Measurements from ENCODE around the gene CC2D1A.

CC2D1A gene

DNA sequence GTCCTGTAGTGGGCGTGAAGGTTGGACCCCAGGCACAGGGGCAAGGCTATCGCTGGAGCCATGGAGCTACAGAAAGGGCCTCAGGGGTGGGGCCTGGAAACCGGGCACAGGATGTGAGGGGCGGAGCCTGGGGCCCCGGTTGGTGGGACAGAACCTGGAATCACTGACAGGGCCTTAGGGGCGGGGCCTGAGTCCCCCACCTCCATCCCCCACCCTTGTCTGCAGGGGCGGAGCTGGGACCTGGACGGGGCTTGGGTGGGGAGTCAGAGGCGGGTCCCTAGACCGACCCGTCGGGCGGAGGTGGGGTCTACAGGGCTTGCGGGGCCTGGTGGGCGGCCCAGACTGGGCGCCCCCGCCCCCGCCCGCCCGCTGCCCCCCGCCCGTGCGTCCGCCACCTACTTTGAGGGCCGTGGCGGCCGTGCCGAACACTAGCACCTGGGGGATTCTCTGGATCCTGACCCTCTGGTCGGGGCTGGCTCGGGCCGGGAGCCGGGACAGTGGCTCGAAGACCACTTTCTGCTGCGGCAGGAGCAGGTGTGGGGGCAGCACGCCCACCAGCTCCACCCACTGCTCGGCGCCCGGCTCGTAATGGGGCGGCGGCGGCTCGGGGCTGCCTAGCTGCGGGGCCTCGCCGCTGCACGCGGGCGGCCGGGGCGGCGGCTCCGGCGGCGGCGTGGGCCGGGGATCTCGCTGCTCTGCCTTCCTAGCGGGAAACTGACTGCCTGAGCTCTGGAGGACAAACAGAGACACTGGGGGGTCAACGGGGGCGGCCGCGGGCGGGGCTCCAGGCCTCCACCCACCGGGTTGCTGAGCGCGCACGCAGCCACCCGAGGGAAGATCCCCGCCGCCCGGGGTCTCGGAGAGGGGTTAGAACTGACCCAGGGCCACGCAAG lies 72.6 kb downstream of the CC2D1A start:
- no peak for DNase-seq (ENCODE audit: insufficient read length, low spot score)
- FAIRE-seq = no peak
- TF ChIP-seq POU2F2 (IDR thresholded peaks at IDR 0.05; ENCODE audit: low read depth, low read length) (no peak), POLR2A (IDR thresholded peaks at IDR 0.05; ENCODE audit: low read depth, low read length) (no peak), TAF1 (IDR thresholded peaks at IDR 0.05; ENCODE audit: low read depth, low read length) (no peak)

DNA sequence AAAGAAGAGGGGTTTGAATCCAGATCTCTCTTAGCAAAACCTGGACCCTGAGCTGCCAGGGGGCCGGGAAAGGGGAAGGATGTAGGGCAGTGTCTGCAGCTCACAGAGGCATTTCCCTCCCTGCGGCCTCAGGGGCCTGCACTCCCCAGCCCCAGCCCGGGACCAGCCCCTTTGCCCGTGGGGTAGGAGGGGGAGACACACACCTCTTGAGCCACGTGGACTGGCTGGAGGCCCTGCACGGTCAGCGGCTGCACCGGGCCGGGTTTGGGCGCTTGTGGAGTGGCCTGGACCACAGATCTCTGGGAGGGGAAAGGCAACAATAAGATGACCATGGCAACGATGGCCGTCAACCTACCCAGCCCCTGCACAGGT lies 73.2 kb downstream of the CC2D1A start:
- no peak for TF ChIP-seq TAF1 (IDR thresholded peaks at IDR 0.05; ENCODE audit: low read depth, low read length)
- no peak for TF ChIP-seq SPI1 (IDR thresholded peaks at IDR 0.05; ENCODE audit: low read depth, low read length)
- no peak for TF ChIP-seq PAX5 (IDR thresholded peaks at IDR 0.05; ENCODE audit: insufficient read depth, low read length, severe bottlenecking)
- TF ChIP-seq POLR2AphosphoS5 (IDR thresholded peaks at IDR 0.05; ENCODE audit: low read depth, low read length) = no peak
- TF ChIP-seq POU2F2 (IDR thresholded peaks at IDR 0.05; ENCODE audit: low read depth, low read length) = no peak
- no peak for TF ChIP-seq POLR2A (IDR thresholded peaks at IDR 0.05; ENCODE audit: low read depth, low read length)
- no peak for FAIRE-seq
- DNase-seq (ENCODE audit: insufficient read length, low spot score) = no peak

- DNase-seq (ENCODE audit: insufficient read length, low spot score) (no peak), FAIRE-seq (no peak)
- TF ChIP-seq PAX5 (IDR thresholded peaks at IDR 0.05; ENCODE audit: insufficient read depth, low read length, severe bottlenecking) (no peak), SPI1 (IDR thresholded peaks at IDR 0.05; ENCODE audit: low read depth, low read length) (no peak), POLR2AphosphoS5 (IDR thresholded peaks at IDR 0.05; ENCODE audit: low read depth, low read length) (no peak), POLR2A (IDR thresholded peaks at IDR 0.05; ENCODE audit: low read depth, low read length) (no peak), TAF1 (IDR thresholded peaks at IDR 0.05; ENCODE audit: low read depth, low read length) (no peak), POU2F2 (IDR thresholded peaks at IDR 0.05; ENCODE audit: low read depth, low read length) (no peak)
Measured at GRCh38 chr19:13979686-13980085, 73.7 kb downstream of the CC2D1A start.

GRCh38 chr19:13980340-13980739 lies 74.3 kb downstream of the CC2D1A start:
- TF ChIP-seq SPI1 (IDR thresholded peaks at IDR 0.05; ENCODE audit: low read depth, low read length) (no peak), POU2F2 (IDR thresholded peaks at IDR 0.05; ENCODE audit: low read depth, low read length) (no peak), TAF1 (IDR thresholded peaks at IDR 0.05; ENCODE audit: low read depth, low read length) (no peak), PAX5 (IDR thresholded peaks at IDR 0.05; ENCODE audit: insufficient read depth, low read length, severe bottlenecking) (no peak), POLR2AphosphoS5 (IDR thresholded peaks at IDR 0.05; ENCODE audit: low read depth, low read length) (no peak), POLR2A (IDR thresholded peaks at IDR 0.05; ENCODE audit: low read depth, low read length) (no peak)
- DNase-seq (ENCODE audit: insufficient read length, low spot score) (no peak), FAIRE-seq (no peak)
